GM19238 (cell line): Measurements from ENCODE around the gene ST6GALNAC3.

Experiments used
- DNase-seq: peaks from one replicate; pipeline ENCODE4 v3.0.0; 2011; ENCODE audit warnings: low spot score; ENCODE audit not compliant: insufficient read length

The ST6GALNAC3 gene

GRCh38 chr1:76189310-76189709 is 114.8 kb downstream of the ST6GALNAC3 start:
- no peak for DNase-seq

GRCh38 chr1:76190749-76191424 is 116.3 kb downstream of the ST6GALNAC3 start:
- no peak for DNase-seq

- DNase-seq = no peak
These were observed 117.0 kb downstream of the ST6GALNAC3 start for GRCh38 chr1:76191561-76191960.

- no peak for DNase-seq
These were observed 123.9 kb downstream of the ST6GALNAC3 start for GRCh38 chr1:76198452-76198851.

GRCh38 chr1:76202670-76203069 is 128.1 kb downstream of the ST6GALNAC3 start:
- DNase-seq = no peak

GRCh38 chr1:76203127-76203526 is 128.6 kb downstream of the ST6GALNAC3 start:
- DNase-seq = no peak

GRCh38 chr1:76209238-76209637 is 134.7 kb downstream of the ST6GALNAC3 start:
- no peak for DNase-seq

- DNase-seq = no peak
These were observed 135.1 kb downstream of the ST6GALNAC3 start for GRCh38 chr1:76209648-76210047.

GRCh38 chr1:76210160-76210559 is 135.6 kb downstream of the ST6GALNAC3 start:
- no peak for DNase-seq

GRCh38 chr1:76218888-76219287 is 144.3 kb downstream of the ST6GALNAC3 start:
- DNase-seq = no peak

GRCh38 chr1:76219366-76219818 is 144.8 kb downstream of the ST6GALNAC3 start:
- DNase-seq = no peak

GRCh38 chr1:76224752-76225151 is 150.2 kb downstream of the ST6GALNAC3 start:
- no peak for DNase-seq

GRCh38 chr1:76225526-76225925 is 151.0 kb downstream of the ST6GALNAC3 start:
- DNase-seq = no peak

- DNase-seq = no peak
These were observed 153.1 kb downstream of the ST6GALNAC3 start for GRCh38 chr1:76227621-76228020.

GRCh38 chr1:76229279-76230005 is 154.9 kb downstream of the ST6GALNAC3 start:
- no peak for DNase-seq

GRCh38 chr1:76230842-76231281 is 156.3 kb downstream of the ST6GALNAC3 start:
- DNase-seq = no peak

- no peak for DNase-seq
These were observed 156.8 kb downstream of the ST6GALNAC3 start for GRCh38 chr1:76231320-76231719.

GRCh38 chr1:76232666-76233065 is 158.1 kb downstream of the ST6GALNAC3 start:
- DNase-seq = no peak

GRCh38 chr1:76234061-76234460 is 159.5 kb downstream of the ST6GALNAC3 start:
- DNase-seq = no peak

GRCh38 chr1:76237211-76237610 is 162.7 kb downstream of the ST6GALNAC3 start:
- no peak for DNase-seq

GRCh38 chr1:76238094-76238628 is 163.6 kb downstream of the ST6GALNAC3 start:
- DNase-seq = no peak

- DNase-seq = no peak
These were observed 164.9 kb downstream of the ST6GALNAC3 start for GRCh38 chr1:76239470-76239918.
